Stimulated activated CD8-positive, alpha-beta memory T cell treated with anti-CD3 and anti-CD28 coated beads, Interleukin-7, amount 100 ng/mL, for 1 hour (primary cell): ENCODE results near the gene METRN.
"Not testable (repeated sequence)": the region's sequence is repeated elsewhere in the genome, so short reads cannot be mapped to it uniquely, and the experiment has no call there.

Source experiments
- DNase-seq, 2 donors: peaks; one replicate each; pipeline ENCODE4 v3.0.0-alpha.2; 2020; ENCODE audit warnings: low read depth in 2 of 2

METRN gene

DNA sequence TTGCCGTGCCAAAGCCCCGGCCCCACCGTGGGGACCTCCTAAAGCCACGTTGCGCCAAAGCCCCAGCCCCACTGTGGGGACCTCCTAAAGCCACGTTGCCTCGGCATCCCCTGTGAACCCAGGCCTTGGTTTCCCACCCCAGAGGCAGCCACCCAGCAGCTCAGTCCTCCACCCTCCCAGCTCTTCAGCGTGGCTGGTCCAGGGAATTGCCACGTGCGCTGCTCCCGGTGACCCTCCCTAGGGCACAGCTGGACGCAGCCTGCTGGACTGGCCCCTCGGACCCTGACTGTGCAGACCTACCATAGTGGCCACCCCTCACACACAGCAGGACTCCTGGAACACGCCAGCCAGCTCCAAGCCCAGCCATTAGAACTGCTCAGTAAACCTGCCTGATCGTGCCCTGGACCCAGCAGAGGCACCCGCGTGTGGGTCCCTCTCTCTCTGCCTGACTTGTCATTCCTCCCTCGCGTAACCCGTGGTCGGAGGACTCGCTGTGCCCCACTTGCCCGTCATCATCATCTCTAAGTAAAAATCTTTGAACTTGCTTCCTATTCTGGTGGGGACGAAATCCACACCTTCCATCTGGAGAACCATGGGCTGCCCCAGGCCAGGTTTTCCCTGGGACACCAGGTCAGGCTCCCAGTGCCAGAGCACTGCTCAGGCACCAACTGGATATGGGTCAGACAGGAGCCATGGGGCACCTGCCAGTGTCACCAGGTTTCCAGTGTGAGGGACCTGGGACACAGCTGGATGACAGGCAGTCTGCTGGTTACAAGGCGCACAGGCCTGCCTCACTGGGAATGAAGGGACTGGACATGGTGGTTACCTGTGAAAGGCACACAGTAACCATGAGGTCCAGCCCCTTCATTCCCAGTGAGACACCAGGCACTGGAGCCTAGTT is 20.3 kb downstream of the METRN start:
- no peak for DNase-seq

DNA sequence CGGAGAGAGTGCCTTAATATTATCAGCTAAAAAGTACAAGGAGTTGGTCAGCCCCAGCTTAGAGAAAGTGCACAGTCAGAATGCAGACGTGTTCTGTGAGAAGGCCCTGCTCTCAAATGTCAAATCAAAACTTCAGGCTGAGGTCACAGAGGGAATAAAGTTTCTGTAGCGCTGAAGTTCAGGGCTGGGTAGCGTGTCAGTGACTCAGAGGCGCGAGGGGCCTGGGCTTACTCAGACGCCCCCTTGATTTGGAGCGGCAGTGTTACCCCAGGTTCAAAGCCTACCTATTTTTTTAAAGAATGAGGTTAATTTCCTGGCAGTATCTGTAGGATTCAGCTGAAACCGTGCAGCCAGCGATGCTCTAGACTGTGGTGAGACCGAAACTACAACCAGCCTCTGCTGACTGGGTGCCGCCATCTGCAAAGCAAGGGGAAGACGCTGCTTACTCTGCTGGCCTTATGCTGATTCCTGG is 21.1 kb downstream of the METRN start:
- DNase-seq, result no peak

DNA sequence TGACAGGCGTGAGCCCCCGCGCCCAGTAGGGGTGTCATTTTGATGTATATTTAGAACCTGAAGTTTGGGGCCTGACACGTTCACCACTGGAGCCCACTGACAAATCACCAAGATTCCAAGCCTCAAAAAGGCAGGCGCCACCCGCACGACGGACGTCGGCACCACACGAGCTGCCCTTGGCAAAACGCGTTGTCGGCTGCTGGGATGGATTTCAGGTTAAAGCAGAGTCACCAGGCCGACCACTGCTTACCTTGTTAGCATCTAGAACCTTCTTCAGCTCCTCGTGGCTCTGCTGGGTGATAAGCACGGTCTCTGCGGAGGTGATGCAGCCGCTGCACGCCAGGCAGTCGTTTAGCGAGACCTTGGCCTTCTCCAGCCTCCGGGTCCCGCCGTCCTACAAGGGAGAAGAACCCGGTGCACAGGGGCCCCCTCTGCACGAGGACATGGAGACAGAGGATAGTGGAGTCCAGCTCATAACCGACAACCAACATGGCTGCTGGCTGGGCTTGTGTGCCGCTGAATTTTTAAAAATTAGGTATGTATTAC is 22.1 kb downstream of the METRN start:
- no peak for DNase-seq

DNA sequence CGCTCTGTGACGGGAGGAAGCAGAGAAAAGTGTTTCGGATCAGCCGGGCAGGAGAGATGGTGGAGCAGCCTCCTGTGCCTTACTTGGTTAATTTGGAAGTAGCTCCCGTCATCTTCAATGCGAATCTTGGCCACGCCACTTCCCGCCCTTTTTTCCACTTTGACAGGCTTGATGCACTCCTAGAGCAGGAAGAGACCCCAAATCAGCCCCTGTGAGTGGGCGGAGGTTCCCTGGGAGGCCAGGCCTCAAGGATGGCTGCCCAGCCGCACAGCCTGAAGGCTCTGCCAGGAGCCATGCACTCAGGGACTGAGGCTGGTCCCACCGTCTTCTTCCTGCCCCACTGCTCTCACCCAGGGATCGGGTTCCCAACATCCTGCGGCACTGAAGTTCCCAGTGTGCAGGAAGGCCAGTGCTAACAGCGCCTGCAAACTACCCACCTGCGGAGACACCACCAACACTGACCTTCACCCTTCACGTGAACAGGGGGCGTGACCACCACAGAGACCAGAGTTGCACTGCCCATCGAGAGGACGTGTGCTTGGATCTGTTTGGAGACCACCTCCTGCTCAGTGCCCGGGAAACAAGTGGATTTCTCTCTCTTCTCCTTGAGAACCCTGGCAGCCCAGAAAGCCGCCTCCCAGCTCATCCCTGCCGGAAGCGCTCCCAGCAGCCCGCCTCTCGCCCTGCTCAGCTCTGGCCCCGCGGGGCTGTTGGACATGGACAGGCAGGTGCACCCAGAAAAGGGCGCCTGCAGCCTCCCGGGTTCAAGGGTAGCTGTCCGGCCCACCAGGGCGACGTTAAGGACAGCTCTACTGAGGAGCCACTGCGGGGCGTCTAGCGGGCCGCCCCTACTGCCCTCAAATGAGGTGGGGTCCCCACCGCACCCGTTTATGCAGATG is 24.9 kb downstream of the METRN start:
- no peak for DNase-seq

DNA sequence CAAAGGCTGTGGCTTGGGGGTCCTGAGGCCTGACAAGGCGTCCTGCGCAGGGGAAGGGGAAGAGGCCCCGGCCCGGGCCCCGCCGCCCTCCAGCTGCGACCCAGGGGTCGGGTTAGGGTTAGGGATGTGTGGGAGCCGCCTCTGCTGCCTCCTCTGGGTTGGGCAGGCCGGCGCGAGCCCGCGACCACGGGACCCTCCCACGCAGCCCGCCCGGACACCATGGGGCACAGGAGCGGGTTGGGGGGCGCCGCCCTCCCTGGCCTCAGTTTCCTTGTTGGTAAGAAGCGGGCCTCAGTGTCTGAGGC is 25.5 kb downstream of the METRN start:
- DNase-seq, result no peak

DNA sequence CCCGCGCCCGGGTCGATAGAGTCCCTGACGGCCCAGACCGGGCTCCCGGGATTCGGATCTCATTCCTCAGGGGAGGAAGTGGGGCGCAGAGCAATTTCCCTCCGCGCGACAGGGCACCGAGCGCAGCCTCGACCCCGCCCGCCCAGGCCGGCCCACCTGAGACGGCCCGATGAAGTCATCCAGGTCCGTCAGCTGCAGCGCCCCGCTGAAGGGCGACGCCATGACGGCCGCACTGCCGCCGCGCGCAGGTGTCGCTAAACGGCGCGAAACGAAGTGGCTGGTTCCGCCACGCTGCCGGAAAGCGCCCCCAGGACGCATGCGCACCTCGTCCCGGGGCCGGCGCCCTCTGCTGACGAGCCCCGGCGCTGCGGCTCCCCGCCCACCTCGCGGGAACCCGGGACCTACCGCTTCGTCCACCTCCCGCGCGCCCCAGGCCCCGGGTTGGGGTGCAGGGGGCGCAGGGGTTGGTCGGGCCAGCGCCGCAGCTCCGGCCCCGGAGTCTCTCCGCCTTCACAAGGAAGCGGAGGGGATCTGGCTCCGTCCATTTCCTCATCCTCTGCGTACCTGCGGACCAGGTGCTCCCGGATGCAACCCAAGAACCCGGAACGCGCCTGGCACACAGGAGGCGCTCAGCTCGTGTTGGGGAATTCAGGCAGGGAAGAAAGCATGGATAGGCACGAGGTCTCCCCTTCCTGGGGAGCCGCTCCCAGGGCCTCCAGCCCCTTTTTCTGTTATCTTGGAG is 26.0 kb downstream of the METRN start, which contains the start of gene CIAO3:
CIAO3 (minus strand) TSS at position 234 of the 742 bp plus-strand sequence; CDS start at position 222, 12 bp downstream.
- peak; percentile 88 to 90 for DNase-seq

DNA sequence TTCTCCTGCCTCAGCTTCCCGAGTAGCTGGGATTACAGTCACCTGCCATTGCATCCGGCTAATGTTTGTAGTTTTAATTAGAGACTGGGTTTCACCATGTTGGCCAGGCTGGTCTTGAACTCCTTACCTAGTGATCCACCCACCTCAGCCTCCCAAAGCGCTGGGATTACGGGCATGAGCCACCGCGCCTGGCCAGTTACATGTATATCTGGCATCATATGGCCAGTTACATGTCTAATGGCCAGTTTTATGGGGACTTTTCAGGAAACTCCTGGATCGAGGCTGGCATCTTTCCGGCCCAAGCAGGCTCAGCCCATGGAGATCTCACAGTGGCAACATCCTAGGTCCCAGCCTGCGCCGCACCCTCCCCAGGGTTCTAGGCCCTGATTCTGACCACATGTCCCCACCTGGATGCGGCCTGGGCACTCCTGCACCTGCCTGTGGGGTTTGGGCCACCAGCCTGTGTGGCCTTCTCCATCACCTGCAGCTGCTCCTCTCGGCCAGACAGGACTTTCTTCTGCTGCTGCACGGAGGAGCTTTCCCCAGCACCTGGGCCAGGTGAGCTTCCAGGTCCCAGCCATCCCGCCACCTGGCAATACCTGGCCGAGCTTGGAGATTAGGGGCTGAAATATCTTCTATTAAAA is 27.2 kb downstream of the METRN start:
- no peak for DNase-seq

DNA sequence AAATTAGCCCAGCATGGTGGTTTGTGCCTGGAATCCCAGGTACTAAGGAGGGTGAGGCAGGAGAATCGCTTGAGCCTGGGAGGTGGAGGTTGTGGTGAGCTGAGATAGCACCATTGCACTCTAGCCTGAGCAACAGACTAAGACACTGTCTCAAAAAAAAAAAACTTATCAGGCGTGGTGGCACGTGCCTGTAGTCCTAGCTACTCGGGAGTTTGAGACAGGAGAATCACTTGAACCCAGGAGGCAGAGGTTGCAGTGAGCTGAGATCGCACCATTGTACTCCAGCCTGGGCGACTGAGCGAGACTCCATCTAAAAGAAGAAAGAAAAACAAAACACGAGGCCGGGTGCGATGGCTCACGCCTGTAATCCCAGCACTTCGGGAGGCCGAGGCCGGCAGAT is 28.0 kb downstream of the METRN start:
- not testable (repeated sequence) for DNase-seq

DNA sequence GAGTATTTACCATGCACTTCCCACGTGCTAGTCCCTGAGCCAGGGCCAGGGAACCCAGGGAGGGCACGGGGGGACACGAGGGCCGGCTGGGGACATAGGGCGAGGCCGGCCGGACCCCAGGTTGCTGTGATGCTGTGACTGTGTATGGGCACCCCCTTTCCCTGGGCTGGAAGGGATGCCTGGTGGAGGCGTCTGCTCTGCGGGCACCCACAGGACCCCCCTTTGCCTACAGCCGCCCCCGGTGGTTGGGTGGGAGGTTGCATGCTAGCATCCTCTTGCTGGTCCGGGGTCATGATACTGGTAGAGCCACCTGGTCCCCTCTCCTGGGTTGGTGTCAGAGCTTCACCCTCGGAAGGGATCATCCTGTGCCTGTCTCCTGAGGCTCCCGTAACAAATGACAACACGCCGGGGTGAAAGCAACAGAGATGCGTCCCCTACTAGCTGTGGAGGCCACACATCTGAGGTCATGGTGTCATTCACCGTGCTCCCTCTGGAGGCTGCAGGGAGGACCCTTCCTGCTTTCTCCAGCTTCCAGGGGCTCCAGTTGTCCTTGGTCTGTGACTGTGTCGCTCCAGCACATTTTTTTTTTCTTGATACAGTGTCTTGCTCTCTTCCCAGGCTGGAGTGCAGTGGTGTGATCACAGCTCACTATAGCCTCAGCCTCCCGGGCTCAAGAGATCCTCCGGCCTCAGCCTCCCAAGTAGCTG is 29.0 kb downstream of the METRN start:
- DNase-seq, result no peak

DNA sequence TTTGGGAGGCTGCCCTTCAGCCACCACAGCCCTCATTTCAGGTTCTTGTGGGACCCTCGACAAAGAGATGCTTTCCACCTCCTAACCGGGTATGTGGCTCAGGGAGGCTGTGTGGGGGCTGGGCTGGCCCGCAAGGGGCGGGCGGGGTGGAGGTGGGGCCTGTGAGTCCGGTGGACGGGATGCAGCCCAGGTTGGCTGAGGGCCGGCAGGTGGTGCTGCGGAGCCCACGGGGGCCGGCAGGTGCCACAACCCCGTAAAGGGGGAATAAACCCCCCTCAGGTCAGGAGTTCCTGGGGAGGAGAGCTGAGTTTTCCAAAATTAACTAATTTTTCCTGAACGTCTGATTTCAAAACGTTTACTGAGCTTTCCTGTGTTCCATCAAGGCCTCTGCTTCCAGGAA is 30.8 kb downstream of the METRN start:
- DNase-seq, result no peak

DNA sequence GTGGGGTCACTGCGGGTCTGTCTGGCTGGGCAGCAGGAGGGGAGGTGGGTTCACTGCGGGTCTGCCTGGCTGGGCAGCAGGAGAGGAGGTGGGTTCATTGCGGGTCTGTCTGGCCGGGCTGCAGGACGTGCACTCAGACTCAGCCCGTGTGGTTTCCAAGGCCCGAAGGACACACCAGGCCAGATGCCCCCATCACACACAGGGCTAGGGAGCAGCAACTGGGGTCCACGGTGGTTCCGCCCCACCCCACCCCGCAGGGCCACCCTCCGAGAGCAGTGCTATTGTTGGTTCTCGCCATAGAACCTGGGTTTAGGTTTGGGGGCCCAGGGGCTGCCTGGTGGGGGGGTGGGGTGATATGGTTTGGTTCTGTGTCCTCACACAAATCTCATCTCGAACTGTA is 31.7 kb downstream of the METRN start:
- no peak for DNase-seq

DNA sequence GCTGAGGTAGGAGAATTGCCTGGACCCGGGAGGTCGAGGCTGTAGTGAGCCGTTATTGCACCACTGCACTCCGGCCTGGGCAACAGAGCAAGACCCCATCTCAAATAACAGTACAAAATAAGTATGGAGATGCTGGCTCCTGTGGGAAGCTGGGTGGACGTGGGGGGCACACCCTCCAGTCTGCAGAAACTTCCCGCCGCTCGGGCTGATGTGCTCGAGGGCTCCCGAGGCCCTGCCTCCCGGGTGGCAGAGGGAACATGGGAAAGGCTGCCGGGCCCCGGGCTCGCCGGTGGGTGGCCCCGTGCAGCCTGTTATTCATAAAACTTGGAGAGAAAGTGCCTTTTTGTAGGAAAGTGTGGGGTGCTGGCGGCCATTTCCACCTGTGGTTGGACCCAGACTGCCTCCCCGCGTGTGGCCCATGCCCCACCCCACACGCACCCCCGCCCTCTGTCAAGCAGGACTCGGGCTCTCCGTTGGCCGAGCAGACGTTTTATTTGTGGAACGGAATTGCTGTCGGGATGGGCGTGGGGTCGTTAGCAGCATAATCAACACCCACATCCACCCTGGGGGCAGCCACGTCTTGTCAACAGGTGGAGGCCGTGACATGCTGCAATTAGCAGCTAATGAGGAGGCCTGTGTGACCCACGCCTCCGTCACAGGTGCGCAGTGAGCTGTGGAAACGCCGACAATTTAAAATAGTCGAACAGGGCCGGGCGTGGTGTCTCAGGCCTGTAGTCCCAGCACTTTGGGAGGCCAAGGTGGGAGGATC is 33.2 kb downstream of the METRN start:
- DNase-seq, result no peak

DNA sequence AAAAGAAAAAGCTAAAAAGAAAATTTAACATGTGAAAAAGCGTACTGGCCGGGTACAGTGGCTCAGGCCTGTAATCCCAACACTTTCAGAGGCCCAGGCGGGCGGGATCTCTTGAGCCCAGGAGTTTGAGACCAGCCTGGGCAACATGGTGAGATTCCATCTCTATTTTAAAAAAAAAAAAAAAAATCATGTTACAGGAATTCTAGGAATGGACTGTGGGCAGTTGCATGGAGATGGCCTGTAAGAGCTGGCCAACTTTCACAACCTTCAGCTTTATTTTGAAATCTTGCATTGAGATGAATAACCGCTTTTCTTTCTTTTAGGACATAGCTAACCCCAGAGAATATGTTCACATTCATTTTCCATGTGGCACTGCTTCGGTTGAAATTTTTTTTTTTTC is 34.1 kb downstream of the METRN start:
- DNase-seq, result no peak

DNA sequence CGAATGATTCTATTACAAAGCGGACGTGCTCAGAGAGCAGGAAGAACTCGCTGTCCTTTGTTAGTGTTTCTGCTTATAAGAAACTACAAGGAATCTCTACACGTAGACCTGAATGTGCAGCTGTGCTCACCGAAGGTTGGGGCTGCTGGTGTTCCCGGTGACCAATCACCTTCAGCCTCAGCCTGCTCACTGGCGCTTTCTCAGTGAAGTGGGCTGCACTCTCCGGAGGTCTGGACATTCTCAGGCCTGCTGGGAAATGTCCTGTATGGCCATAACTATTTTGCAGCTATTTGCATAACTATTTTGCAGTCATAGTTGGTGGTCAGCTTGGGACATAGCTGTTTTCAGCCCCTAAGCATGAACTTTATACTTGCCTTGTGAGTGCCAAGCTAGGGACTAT is 35.6 kb downstream of the METRN start:
- no peak for DNase-seq

DNA sequence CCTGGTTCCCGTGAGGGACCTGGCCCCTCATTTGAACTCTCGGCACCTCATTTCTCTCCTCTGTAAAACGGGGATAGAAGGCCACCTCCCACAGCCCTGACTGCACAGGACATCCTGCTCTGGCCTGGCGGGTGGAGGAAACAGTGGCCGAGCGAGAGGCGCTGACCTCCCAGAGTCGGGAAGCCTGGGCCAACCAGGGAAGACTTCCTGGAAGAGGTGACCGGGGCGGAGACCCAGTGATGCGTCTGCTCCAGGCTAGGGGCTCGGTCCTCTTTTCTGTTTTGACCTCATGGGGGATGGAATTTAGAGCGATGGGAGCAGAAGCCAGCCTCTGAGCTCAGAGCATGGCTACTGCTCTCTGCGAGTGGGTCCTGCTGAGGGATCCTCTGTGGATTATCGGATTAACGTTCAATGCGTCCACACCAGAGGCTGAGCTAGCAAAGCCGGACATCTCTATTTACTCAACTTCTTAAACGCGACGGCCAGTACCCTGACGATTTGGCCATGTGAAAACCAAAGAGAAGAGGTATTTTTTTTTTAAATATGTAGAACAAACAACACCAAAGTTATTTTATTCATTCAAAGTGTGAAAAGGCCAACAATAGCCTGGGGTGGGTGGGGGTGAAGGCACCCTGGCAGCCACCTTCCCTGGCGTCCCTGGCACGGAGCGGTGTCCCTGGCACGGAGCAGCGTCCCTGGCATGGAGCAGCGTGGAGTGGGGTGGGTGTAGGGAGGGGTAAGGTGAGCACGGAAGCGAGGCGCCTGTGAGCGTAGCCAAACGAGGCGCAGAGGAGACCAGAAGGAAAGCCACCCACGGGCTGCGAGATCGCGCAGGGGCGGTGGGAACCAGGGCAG is 36.5 kb downstream of the METRN start:
- DNase-seq, result no peak

DNA sequence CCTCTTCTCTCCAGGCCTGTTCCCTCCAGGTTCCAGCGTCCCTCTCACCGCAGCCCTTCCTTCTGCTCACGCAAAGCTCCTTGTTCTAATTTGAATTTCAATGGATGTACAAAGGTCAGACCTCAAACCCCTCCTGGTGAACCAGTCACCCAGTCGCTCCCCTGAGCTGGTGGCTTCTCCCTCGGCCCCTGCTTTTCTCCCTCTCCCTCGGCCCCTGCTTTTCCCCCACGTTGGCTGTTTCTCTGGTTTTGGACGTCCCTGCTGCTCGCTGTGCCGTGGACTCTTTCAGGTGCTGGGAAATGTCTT is 37.0 kb downstream of the METRN start:
- no peak for DNase-seq

DNA sequence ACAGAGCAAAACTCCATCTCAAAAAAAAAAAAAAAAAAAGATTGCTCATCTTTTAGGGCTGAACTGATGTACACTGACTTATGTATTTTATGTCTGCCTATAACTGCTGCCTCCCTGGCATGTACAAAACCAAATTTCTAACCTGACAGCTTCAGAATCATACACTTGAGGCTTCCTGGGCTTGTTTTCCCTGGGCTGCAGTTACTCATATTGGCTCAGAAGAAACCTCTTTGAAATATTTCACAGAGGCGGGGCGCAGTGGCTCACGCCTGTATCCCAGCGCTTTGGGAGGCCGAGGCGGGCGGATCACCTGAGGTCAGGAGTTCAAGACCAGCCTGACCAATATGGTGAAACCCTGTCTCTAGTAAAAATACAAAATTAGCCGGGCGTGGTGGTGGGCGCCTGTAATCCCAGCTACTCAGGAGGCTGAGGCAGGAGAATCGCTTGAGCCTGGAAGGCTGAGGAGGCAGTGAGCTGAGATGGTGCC is 39.2 kb downstream of the METRN start:
- DNase-seq, result not testable (repeated sequence)

DNA sequence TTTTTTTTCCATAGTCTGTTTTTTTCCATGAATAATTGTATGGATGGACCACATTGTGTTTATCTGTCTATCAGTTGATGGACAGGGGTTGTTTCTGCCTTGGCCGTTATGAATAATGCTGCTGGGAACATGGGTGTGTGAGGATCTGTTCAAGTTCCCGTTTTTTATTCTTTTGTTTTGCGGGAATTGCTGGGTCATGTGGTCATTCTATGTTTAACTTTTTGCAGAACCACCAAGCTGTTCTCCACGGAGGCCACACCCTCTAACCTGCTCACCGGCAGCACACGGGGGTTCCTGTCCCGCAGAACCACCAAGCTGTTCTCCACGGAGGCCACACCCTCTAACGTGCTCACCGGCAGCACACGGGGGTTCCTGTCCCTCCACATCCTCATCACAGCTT is 39.7 kb downstream of the METRN start:
- no peak for DNase-seq

DNA sequence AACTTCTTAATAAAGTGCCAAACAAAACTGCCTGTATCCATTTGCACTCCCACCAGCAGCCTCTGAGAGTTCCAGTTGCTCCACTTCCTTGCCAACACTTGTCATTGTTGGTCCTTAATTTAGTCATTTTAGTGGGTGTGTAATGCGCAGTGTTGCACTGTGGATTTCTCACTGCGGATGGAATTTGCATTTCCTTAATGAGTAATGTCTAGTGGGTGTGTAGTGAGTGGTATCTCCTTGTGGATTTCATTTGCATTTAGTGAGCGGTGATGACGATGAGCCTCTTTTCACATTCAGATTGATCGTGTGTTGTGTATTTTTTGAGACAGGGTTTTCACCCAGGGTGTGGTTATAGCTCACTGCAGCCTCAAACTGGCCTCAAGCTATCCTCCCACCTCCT is 41.5 kb downstream of the METRN start:
- DNase-seq, result no peak
